ENCODE measurements around the gene TRPM1.

TRPM1 gene

GRCh38 chr15:31081588-31082250 is 19.8 kb downstream of the TRPM1 start:
- no peak for DNase-seq

GRCh38 chr15:31081056-31081455 is 20.5 kb downstream of the TRPM1 start:
- peak in 1 of 4 experiments; percentile 15 for DNase-seq

- peak in 3 of 4 experiments; percentile 4 to 60 (median 52) for DNase-seq
Observed at GRCh38 chr15:31080591-31081014, 20.9 kb downstream of the TRPM1 start.

- no peak for DNase-seq
Observed at GRCh38 chr15:31079519-31079918, 22.0 kb downstream of the TRPM1 start.

GRCh38 chr15:31078471-31078870 is 23.1 kb downstream of the TRPM1 start:
- no peak for DNase-seq

- peak; percentile 32 to 71 (median 62) for DNase-seq
Observed at GRCh38 chr15:31077941-31078340, 23.6 kb downstream of the TRPM1 start.

- DNase-seq, result no peak
Observed at GRCh38 chr15:31077181-31077580, 24.3 kb downstream of the TRPM1 start.

- DNase-seq, result no peak
Observed at GRCh38 chr15:31074321-31074720, 27.2 kb downstream of the TRPM1 start.

GRCh38 chr15:31070867-31071266 is 30.7 kb downstream of the TRPM1 start:
- DNase-seq, result no peak

GRCh38 chr15:31069360-31070000 is 32.0 kb downstream of the TRPM1 start:
- DNase-seq, result no peak

- no peak for DNase-seq
Observed at GRCh38 chr15:31067890-31068603, 33.5 kb downstream of the TRPM1 start.

- no peak for DNase-seq
Observed at GRCh38 chr15:31065824-31066223, 35.7 kb downstream of the TRPM1 start.

GRCh38 chr15:31062911-31063310 is 38.6 kb downstream of the TRPM1 start:
- no peak for DNase-seq

- DNase-seq, result no peak
Observed at GRCh38 chr15:31062310-31062847, 39.1 kb downstream of the TRPM1 start.

- DNase-seq, result no peak
Observed at GRCh38 chr15:31060429-31061140, 40.9 kb downstream of the TRPM1 start.

GRCh38 chr15:31058236-31058962 is 43.1 kb downstream of the TRPM1 start:
- DNase-seq, result no peak

- peak; percentile 16 to 52 (median 47) for DNase-seq
Observed at GRCh38 chr15:31051496-31052080, 49.9 kb downstream of the TRPM1 start.

GRCh38 chr15:31050953-31051352 is 50.6 kb downstream of the TRPM1 start:
- no peak for DNase-seq

GRCh38 chr15:31049682-31050615 is 51.6 kb downstream of the TRPM1 start:
- peak; percentile 53 to 70 (median 64) for DNase-seq

GRCh38 chr15:31049111-31049510 is 52.4 kb downstream of the TRPM1 start:
- DNase-seq, result peak; percentile 51 to 74 (median 65)
